ENCODE data around the gene MAP4K5. TPM values are rescaled to one million over a fixed set of nuclear protein-coding genes. Genes with fewer than 3 reads are reported as not detected.
A peak's percentile ranks its signal among the peaks of the same experiment; 100 is the strongest.

MAP4K5 gene
- total RNA-seq, 1 donor = 101 TPM

GRCh38 chr14:50398189-50398580, 134.2 kb downstream of the MAP4K5 start:
- H3K4me3 ChIP-seq (ENCODE audit: low read depth, low read length) = no peak overlapping the region
- no peak for DNase-seq (ENCODE audit: low read depth)
- TF ChIP-seq CTCF (IDR thresholded peaks at IDR 0.05; ENCODE audit: insufficient read depth, low read length) = no peak

GRCh38 chr14:50397390-50398188, 134.8 kb downstream of the MAP4K5 start:
- TF ChIP-seq CTCF (IDR thresholded peaks at IDR 0.05; ENCODE audit: insufficient read depth, low read length) = no peak
- DNase-seq (ENCODE audit: low read depth) = peak; percentile 22

DNA sequence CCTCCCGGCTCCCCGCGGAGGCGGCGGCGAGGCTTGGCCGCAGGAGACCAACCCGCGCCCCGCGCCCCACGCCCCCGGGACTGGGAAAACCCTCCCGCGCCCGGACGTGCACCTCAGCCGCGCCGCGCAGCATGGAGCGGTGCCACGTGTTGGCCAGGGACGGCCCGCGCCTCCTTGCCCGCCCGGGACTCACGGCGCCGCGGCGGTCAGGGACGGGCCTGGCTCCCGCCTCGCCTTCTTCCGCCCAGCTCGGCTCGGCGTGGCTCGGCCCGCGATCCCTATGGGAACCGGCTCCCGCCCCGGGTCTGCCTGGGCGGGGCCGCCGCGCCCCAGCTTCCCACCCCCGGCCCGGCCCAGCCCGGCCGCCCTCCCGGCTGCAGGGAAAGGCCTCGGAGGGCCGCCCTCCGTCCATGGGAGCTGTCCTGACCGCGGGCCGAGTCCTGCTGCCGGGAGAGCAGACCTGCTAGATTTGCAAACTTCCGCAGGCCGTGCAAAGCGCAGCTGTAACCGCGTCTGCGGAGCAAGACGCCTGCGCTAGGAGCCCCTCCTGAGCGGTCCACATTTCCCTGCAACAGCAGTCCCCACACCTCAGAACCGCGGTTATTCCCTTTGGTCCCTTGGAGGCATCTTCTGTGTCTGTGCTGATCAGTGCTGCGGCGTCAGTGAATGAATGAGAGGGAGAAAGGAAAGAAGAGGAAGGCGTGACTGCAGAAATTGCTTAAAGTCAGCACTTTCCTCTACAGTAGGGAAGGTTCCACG, 135.6 kb downstream of the MAP4K5 start, which contains the start of gene CDKL1:
Gene CDKL1 (minus strand): TSS at position 251 of the 759 bp plus-strand sequence. CDS start 1,013 bp downstream, outside the sequence.
- peak; percentile 54 for DNase-seq (ENCODE audit: low read depth)
- no peak for TF ChIP-seq CTCF (IDR thresholded peaks at IDR 0.05; ENCODE audit: insufficient read depth, low read length)
- peak within 1 kb of the TSS; percentile 72 for H3K4me3 ChIP-seq (ENCODE audit: low read depth, low read length)

More at GRCh38 chr14:50397390-50398188, 134.8 kb downstream of the MAP4K5 start:
- H3K4me3 ChIP-seq (ENCODE audit: low read depth, low read length) = peak overlapping the region; percentile 72

GRCh38 chr14:50395448-50395847, 136.9 kb downstream of the MAP4K5 start:
- H3K4me3 ChIP-seq (ENCODE audit: low read depth, low read length) = no peak overlapping the region
- DNase-seq (ENCODE audit: low read depth) = peak; percentile 13
- TF ChIP-seq CTCF (IDR thresholded peaks at IDR 0.05; ENCODE audit: insufficient read depth, low read length) = no peak

DNA sequence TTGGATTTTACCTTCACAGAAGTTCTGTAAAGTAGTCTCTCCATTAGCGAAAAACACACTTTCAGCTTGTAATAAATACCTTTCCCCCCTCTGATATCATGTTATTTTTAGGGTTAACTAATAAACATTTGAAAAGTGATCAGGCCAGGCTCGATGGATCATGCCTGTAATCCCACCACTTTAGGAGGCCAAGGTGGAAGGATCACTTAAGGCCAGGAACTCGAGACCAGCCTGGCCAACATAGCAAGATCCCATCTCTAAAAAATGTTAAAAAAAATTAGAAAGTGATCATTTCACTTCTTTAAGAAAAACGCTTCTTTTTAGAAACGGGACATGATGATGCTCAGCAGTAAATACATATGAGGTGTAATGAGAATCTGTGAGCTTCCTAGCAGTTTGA, 137.7 kb downstream of the MAP4K5 start:
- DNase-seq (ENCODE audit: low read depth) = no peak
- no peak for TF ChIP-seq CTCF (IDR thresholded peaks at IDR 0.05; ENCODE audit: insufficient read depth, low read length)
- no peak overlapping the region for H3K4me3 ChIP-seq (ENCODE audit: low read depth, low read length)

DNA sequence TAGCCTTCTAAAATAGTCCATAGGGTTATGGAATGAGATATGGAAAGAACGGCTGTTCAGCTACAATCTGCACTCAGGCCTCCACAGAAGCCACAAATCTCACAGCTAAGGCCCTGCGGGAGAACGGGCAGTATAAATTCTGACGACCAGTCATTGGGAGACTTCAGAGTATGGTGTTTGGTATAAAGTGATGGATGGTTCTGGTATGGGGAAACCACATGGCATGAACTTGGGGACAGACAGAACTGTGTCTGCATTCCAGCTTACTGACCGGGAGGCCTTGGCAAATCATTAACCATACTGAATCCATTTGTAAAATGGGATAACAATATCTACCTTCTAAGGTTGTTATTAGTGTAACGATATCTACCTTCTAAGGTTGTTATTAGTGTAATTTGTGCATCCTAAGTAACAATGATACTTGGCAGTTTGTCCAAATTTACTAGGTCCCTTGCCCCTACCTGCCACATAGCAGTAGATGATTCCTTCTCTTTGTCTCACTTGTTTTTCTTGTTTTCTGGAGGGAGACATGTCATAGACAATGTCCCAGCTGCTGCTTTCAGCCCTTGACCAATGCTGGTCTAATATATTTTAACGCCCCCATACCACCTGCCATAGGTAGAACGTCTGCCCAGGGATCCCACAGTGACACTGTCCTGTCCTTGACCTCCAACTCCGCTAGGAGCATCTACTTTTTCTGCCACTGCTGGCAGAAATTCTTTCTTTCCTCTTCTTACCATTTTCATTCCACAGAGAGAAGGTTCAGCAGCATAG, 142.5 kb downstream of the MAP4K5 start:
- DNase-seq (ENCODE audit: low read depth) = no peak
- TF ChIP-seq CTCF (IDR thresholded peaks at IDR 0.05; ENCODE audit: insufficient read depth, low read length) = no peak
- no peak overlapping the region for H3K4me3 ChIP-seq (ENCODE audit: low read depth, low read length)

Measured in fibroblast of the aortic adventitia (primary cell).